ENCODE measurements around the gene GATD1. TPM values are rescaled to one million over a fixed set of nuclear protein-coding genes. Genes with fewer than 3 reads are reported as not detected.

Gene GATD1
- total RNA-seq, 1 experiment from 2014 or later: 88.7 TPM

GRCh38 chr11:771617-772204 is 5.6 kb downstream of the GATD1 start:
- H3K4me3 ChIP-seq (replicated peaks in 1 of 2; ENCODE audit: low read depth in 1 of 2, low read length in 2 of 2): no peak overlapping the region
- no peaks in the 10 kb centered on the region for H3K9me3 ChIP-seq (ENCODE audit: control insufficient read depth in 1 of 2, insufficient read depth in 1 of 2, low read depth in 1 of 2, low read length in 2 of 2)
- H3K4me1 ChIP-seq (ENCODE audit: control insufficient read depth in 1 of 2, insufficient read depth in 2 of 2, low read length in 2 of 2): peaks cover 8 to 21% of the 10 kb centered on the region in 2 experiments
- H3K4me2 ChIP-seq (ENCODE audit: low read length): no peak overlapping the region
- H4K20me1 ChIP-seq (ENCODE audit: insufficient read depth): no peaks in the 10 kb centered on the region
- no TSS peak for BruUV-seq (replicated peaks)
- TF ChIP-seq REST (IDR thresholded peaks at IDR 0.05; ENCODE audit: low read depth) (no peak), POLR2AphosphoS5 (IDR thresholded peaks at IDR 0.05; ENCODE audit: low read depth, low read length) (no peak), MAX (IDR thresholded peaks at IDR 0.05) (no peak), EZH2phosphoT487 (IDR thresholded peaks at IDR 0.05; ENCODE audit: borderline replicate concordance) (no peak)
- H3K9ac ChIP-seq (ENCODE audit: low read length): no peak overlapping the region
- CTCF ChIA-PET: no interaction called here
- H3K9me2 ChIP-seq (ENCODE audit: insufficient read depth): no peaks in the 10 kb centered on the region
- peaks cover 60% of the 10 kb centered on the region for H3K79me2 ChIP-seq (ENCODE audit: insufficient read depth, low read length)
- ATAC-seq (no peak; the same call in 1 of the 2 replicates), DNase-seq (ENCODE audit: low read depth, low spot score) (no peak)
- H2AFZ ChIP-seq (ENCODE audit: low read depth, low read length, poor library complexity, severe bottlenecking): no peak overlapping the region
- POLR2A ChIA-PET: no interaction called here
- H3K27ac ChIP-seq (ENCODE audit: low read depth, low read length): peak overlapping the region; percentile 18; the same call in 1 of the 2 replicates
- intact Hi-C loops (cut with micrococcal nuclease): no loop called here
- RAD21 ChIA-PET (ENCODE audit: low non-redundant PET in 1 of 2, low total read pairs in 2 of 2, uncharacterized antibody in 2 of 2, unreplicated experiment in 2 of 2): no interaction called here
- H3K36me3 ChIP-seq (ENCODE audit: control insufficient read depth in 1 of 2, insufficient read depth in 2 of 2, low read length in 2 of 2): peaks cover 19 to 50% of the 10 kb centered on the region in 2 experiments
- H3K27me3 ChIP-seq (ENCODE audit: insufficient read depth, low read length): no peaks in the 10 kb centered on the region
